Endothelial cell of umbilical vein (primary cell): Measurements from ENCODE around the gene SLFN13. TPM values are rescaled to one million over a fixed set of nuclear protein-coding genes. Genes with fewer than 3 reads are reported as not detected.

Experiments used
- BruUV-seq: library from RNA; stranded (reverse); fragments of 400-500 nt; replicated peaks from 2 replicates; lab custom pipeline; 2021; lab: Mats Ljungman, UMichigan
- CTCF ChIA-PET: fragments of 300-600, 350-600 bp; sonication (Branson Sonifier 250); formaldehyde crosslinking; loops from one replicate; lab custom pipeline; 2021; ENCODE audit warnings: antibody characterized with exemption, inconsistent platforms; lab: Charles Lee
- POLR2A ChIA-PET: fragments of 300-600, 350-600 bp; sonication (Branson Sonifier 250); formaldehyde crosslinking; loops from one replicate; lab custom pipeline; 2021; ENCODE audit warnings: antibody characterized with exemption, inconsistent platforms; lab: Charles Lee
- DNase-seq: peaks from one replicate; pipeline ENCODE4 v3.0.0-alpha.2; 2011; ENCODE audit warnings: low read depth, low spot score
- FAIRE-seq: peaks from 2 replicates; lab custom pipeline; 2011; peaks lifted over from hg19 to GRCh38; lab: Jason Lieb, UNC
- H2AFZ ChIP-seq: 2 replicates; pipeline ENCODE4 v1.6.0; 2012; ENCODE audit warnings: low read depth, low read length, control low read depth, inconsistent platforms
- H3K27ac ChIP-seq: 2 replicates; pipeline ENCODE4 v1.5.1; 2011; ENCODE audit warnings: low read depth, mild to moderate bottlenecking, control low read depth, low read length, moderate library complexity; ENCODE audit not compliant: insufficient read depth
- H3K27me3 ChIP-seq, 2 experiments: 2 replicates each; pipeline versions ENCODE4 v1.6.0 to v1.6.1; 2011; ENCODE audit warnings: low read length in 2 of 2, mixed read lengths in 1 of 2; ENCODE audit not compliant: control insufficient read depth in 2 of 2, insufficient read depth in 2 of 2
- H3K36me3 ChIP-seq, 2 experiments: 2 replicates in 1 of 2; 3 replicates in 1 of 2; pipeline ENCODE4 v1.5.1; 2011; ENCODE audit warnings: low read length in 2 of 2, mild to moderate bottlenecking in 1 of 2, moderate library complexity in 1 of 2; ENCODE audit not compliant: control insufficient read depth in 2 of 2, insufficient read depth in 2 of 2; ENCODE audit errors: extremely low read depth in 1 of 2
- H3K4me1 ChIP-seq: 3 replicates; pipeline ENCODE4 v1.5.1; 2011; ENCODE audit warnings: mild to moderate bottlenecking, low read length; ENCODE audit not compliant: control insufficient read depth, insufficient read depth; ENCODE audit errors: extremely low read depth
- H3K4me2 ChIP-seq: 2 replicates; pipeline ENCODE4 v1.6.1; 2011; ENCODE audit warnings: low read length, control low read depth, mixed read lengths; ENCODE audit not compliant: insufficient read depth
- H3K4me3 ChIP-seq, 3 experiments: fragments of 200-600 bp in 1 of 3; sonication (generic), shearing (Covaris generic) in 1 of 3; replicated peaks in 1 of 3; 2 replicates each; pipeline ENCODE4 v1.5.1; 2011 to 2016; ENCODE audit warnings: control low read depth in 3 of 3, low read length in 3 of 3, mild to moderate bottlenecking in 2 of 3, inconsistent platforms in 1 of 3, low read depth in 1 of 3, moderate library complexity in 1 of 3; ENCODE audit not compliant: insufficient read depth in 1 of 3
- H3K79me2 ChIP-seq: 2 replicates; pipeline ENCODE4 v1.6.0; 2012; ENCODE audit warnings: low read length, inconsistent platforms; ENCODE audit not compliant: control insufficient read depth, insufficient read depth
- H3K9ac ChIP-seq: replicated peaks from 2 replicates; pipeline ENCODE3; 2011; ENCODE audit warnings: low read length, control low read depth; ENCODE audit not compliant: insufficient read depth; ENCODE audit errors: extremely low read depth
- H3K9me1 ChIP-seq: replicated peaks from 3 replicates; pipeline ENCODE4 v1.6.0; 2011; ENCODE audit warnings: mild to moderate bottlenecking, low read length; ENCODE audit not compliant: control insufficient read depth, insufficient read depth; ENCODE audit errors: extremely low read depth
- H3K9me3 ChIP-seq: replicated peaks from 2 replicates; pipeline ENCODE4 v1.5.1; 2012; ENCODE audit warnings: low read length, inconsistent platforms; ENCODE audit not compliant: control insufficient read depth, insufficient read depth
- H4K20me1 ChIP-seq: replicated peaks from 2 replicates; pipeline ENCODE3; 2011; ENCODE audit warnings: mild to moderate bottlenecking, low read length; ENCODE audit not compliant: control insufficient read depth, insufficient read depth; ENCODE audit errors: extremely low read depth
- EZH2 ChIP-seq: IDR thresholded peaks from 2 replicates; pipeline ENCODE4 v1.6.1; 2012; ENCODE audit warnings: borderline replicate concordance, low read depth, mild to moderate bottlenecking, moderate library complexity, low read length, inconsistent platforms; ENCODE audit not compliant: severe bottlenecking
- JUN ChIP-seq: IDR thresholded peaks from 2 replicates; pipeline ENCODE4 v1.6.1; 2011; ENCODE audit warnings: borderline replicate concordance, low read depth; ENCODE audit not compliant: insufficient read length, insufficient read depth
- MYC ChIP-seq: IDR thresholded peaks from one replicate; pipeline ENCODE4 v1.6.1; 2011; ENCODE audit warnings: mild to moderate bottlenecking, low read depth, low read length
- dilution Hi-C: fragments of 300-500 bp; cut with MboI; formaldehyde crosslinking; loops from one replicate; pipeline ENCODE4 v1.15.0; 2019; ENCODE audit warnings: low sequenced_read_pairs; ENCODE audit not compliant: extremely low pct_ligation_motif_present
- intact Hi-C: fragments of 100-400 bp; cut with micrococcal nuclease; formaldehyde crosslinking; loops from one replicate; pipeline ENCODE4 v1.10.0; 2022
- polyA plus RNA-seq, 4 experiments: library from polyadenylated mRNA; depleted of rRNA in 3 of 4; stranded (reverse) in 3 of 4; unstranded in 1 of 4; fragments of >200 nt; gene quantifications; 2 replicates each; pipeline versions ENCODE4 v1.2.1 to v1.2.3, GENCODE V29; 2011 to 2012; ENCODE audit warnings: missing spikeins in 1 of 4
- small RNA-seq: library from RNA; depleted of rRNA; stranded (forward); fragments of <200 nt; gene quantifications from one replicate; pipeline ENCODE3, GENCODE V24; 2012; ENCODE audit warnings: low replicate concordance, low read depth; ENCODE audit not compliant: insufficient read depth, insufficient read length
- total RNA-seq: library from RNA; stranded (reverse); gene quantifications from 2 replicates; pipeline ENCODE4 v1.2.3, GENCODE V29; 2021

The SLFN13 gene
- total and polyA plus RNA-seq, 2 donors (not counting 3 experiments of a cell fraction or from before 2014, with no cell fraction given), result 2.3 to 13.7 TPM

DNA sequence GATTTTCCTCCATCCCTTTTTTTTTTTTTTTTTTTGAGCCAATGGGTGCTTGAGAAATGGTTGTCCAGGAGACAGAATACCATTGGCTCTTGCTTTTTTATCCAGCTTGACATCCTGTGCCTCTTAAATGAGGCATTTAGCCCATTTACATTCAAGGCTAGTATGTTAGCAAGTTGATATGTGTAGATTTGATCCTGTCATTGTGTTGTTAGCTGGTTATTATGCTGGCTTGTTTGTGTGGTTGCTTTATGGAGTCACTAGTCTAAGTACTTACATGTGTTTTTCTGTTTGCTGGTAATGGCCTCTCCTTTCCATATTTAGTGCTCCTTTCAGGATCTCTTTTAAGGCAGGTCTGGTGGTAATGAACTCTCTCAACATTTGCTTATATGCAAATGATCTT is 61.1 kb downstream of the SLFN13 start:
- ChIA-PET POLR2A (no interaction called here), CTCF (no interaction called here)
- intact Hi-C loops, result no loop called here
- Histone ChIP-seq H3K9me3 (no peaks in the 10 kb centered on the region), H4K20me1 (no peaks in the 10 kb centered on the region), H2AFZ (no peak overlapping the region), H3K9ac (no peak overlapping the region), H3K27me3 (peaks cover 5 to 8% of the 10 kb centered on the region in 2 experiments), H3K9me1 (no peaks in the 10 kb centered on the region), H3K27ac (no peak overlapping the region), H3K79me2 (no peaks in the 10 kb centered on the region), H3K4me1 (no peaks in the 10 kb centered on the region), H3K4me3 (no peak overlapping the region), H3K4me2 (no peak overlapping the region), H3K36me3 (no peaks in the 10 kb centered on the region)
- TF ChIP-seq MYC, result no peak
- no peak for TF ChIP-seq EZH2
- TF ChIP-seq JUN, result no peak
- BruUV-seq, result no TSS peak
- dilution Hi-C loops, result no loop called here
- DNase-seq (no peak), FAIRE-seq (no peak)

Small RNA genes lying within 50 kb of the gene (small RNA-seq; reads per million reads assigned to genes)
- gene AC060766.5, result not detected

Other genes with a start within 250 kb of the SLFN13 start
- gene SLFN5, start 205.7 kb downstream of the SLFN13 start, total RNA-seq, result 15.7 and 24.2 TPM in 2 replicates
- gene SLFN5, start 205.7 kb downstream of the SLFN13 start, polyA plus RNA-seq, result 3.2 and 4.5 TPM in 2 replicates
- gene SLFN11, start 75.1 kb downstream of the SLFN13 start, total RNA-seq, result 95.0 and 110 TPM in 2 replicates
- gene SLFN11, start 75.1 kb downstream of the SLFN13 start, polyA plus RNA-seq, result 33.0 and 37.0 TPM in 2 replicates
- 29.9 and 42.6 TPM in 2 replicates for gene SLFN12, start 16.3 kb downstream of the SLFN13 start, total RNA-seq
- 13.4 and 17.8 TPM in 2 replicates for gene SLFN12, start 16.3 kb downstream of the SLFN13 start, polyA plus RNA-seq
- gene SLFN12L, start 88.9 kb upstream of the SLFN13 start, total RNA-seq, result not detected in 2 replicates
- not detected in 2 replicates for gene SLFN12L, start 88.9 kb upstream of the SLFN13 start, polyA plus RNA-seq
- gene SLFN14, start 112.1 kb upstream of the SLFN13 start, total RNA-seq, result not detected in 2 replicates
- gene SLFN14, start 112.1 kb upstream of the SLFN13 start, polyA plus RNA-seq, result not detected in 2 replicates
- gene PEX12, start 129.8 kb upstream of the SLFN13 start, total RNA-seq, result 2.8 and 3.4 TPM in 2 replicates
- 4.5 and 5.7 TPM in 2 replicates for gene PEX12, start 129.8 kb upstream of the SLFN13 start, polyA plus RNA-seq
- gene AP2B1, start 138.6 kb upstream of the SLFN13 start, total RNA-seq, result 198 and 200 TPM in 2 replicates
- gene AP2B1, start 138.6 kb upstream of the SLFN13 start, polyA plus RNA-seq, result 105 and 106 TPM in 2 replicates